HG03378 (cell line): ENCODE measurements around the gene RIC3.

Source experiments
- ATAC-seq: cut with Tn5 transposase; IDR thresholded peaks from one replicate; pipeline ENCODE4 v1.9.1; 2021; ENCODE audit warnings: mild to moderate bottlenecking, moderate library complexity; ENCODE audit not compliant: unreplicated experiment

RIC3 gene

GRCh38 chr11:8090756-8091155 is 78.1 kb downstream of the RIC3 start:
- no peak for ATAC-seq

DNA sequence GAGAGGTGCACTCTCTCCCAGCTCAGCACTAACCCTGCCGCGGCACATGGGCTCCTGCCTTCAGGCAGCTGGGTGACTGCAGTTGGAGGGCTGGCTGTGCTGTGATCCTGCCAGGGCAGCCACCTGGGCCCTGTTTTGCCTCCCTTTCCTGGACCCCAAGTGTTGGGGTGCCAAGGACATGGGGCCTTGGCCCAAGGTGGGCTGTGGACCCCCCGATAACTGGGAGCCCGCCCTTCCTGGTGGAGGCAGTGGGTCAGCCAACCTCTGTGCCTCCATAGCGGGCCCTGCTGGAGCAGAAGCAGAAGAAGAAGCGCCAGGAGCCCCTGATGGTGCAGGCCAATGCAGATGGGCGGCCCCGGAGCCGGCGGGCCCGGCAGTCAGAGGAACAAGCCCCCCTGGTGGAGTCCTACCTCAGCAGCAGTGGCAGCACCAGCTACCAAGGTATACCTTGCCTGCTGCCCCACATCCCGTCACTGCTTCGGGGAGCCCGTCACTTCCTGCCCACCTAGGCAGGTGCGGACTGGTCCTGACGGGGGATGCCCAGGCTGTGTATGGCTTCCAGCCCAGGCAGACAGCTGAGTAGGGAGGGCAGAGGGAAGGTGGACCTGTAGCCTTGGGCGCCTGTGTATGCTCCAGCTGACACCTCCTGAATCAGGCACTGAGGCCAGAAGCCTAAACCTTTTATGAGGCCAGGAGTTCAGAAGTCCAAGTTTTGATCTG is 78.9 kb downstream of the RIC3 start:
- ATAC-seq: no peak

DNA sequence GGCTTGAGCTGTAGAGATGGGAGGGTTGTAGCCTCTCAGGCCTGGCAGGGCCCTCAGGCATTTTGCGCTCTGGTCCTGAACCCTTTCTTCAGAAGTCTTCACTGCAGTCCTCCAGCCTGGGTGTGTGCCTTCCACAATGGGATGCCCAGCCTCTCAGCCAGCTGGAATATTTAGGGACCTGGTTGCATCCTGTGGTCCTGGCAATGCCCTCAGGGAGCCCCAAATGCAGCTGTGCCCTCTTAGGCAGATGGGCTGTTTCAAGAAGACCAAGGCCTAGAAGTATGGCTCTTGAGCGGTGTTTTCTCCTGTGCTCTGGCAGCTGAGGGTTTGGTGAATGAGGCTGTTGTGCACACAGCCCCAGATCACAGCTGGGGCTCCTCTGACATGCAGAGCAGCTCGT is 81.1 kb downstream of the RIC3 start:
- no peak for ATAC-seq

DNA sequence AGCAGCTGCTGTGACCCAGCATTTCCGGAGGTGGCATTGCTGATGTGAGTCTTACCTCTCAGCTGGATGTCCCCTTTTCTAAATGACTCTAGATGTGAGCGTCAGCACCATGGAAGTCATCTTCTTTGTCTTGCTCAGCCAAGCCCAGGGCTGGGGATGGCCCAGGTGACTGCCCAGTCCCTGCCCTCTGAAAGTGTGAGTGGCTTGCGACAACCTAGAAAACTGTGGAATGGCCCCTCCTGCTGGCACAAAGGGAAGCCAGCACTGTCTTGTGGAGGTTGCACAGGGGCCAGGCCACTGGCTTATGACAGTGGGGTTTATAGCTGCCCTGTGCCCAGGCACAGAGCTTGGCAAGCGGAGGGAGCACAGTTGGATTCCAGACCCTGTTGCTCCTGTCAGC is 81.6 kb downstream of the RIC3 start:
- no peak for ATAC-seq

DNA sequence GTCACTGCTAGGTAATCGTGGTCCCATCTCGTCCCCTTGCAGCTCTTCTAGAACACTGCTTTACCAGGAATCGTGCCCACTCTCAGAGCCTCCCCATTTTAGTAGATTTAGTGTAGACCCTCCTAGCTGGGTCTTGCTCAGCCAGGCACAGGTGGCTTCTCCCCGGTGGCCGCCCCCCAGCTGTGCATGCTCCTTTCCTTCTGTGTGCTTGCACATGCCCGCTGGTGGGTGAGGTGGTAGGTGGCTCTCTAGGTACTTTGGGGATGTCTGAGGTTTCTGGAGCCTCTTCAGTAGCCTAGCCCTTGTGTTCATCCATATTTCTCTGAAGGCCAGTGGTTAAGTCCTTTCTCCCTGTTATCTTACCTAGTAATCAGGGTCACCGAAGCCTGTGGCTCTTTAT is 82.3 kb downstream of the RIC3 start:
- ATAC-seq: no peak

GRCh38 chr11:8086001-8086479 is 82.8 kb downstream of the RIC3 start:
- ATAC-seq: no peak

- no peak for ATAC-seq
These were observed 83.7 kb downstream of the RIC3 start for GRCh38 chr11:8085011-8085645.

- ATAC-seq: no peak
These were observed 84.5 kb downstream of the RIC3 start for GRCh38 chr11:8084352-8084751.

DNA sequence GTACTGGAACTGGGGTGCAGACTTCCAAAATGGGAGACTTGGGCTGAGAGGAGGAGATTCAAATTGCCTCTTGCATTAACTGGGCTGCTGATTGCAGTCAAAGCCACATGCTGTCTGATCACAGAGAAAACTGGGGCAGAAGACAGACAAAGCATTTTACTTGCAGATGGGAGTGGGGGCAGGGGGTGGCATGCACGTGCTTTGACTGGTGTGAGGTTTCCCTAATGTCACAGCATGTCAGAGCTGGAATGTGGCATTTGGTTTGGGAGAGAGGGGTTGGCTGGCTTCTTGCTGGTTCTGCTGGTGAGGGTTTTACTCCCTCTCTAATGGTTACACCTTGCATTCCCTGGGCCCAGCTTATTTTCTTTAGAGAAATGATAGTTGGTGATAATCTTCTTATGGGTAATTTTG is 84.9 kb downstream of the RIC3 start:
- ATAC-seq: no peak

- no peak for ATAC-seq
These were observed 85.8 kb downstream of the RIC3 start for GRCh38 chr11:8083088-8083395.

DNA sequence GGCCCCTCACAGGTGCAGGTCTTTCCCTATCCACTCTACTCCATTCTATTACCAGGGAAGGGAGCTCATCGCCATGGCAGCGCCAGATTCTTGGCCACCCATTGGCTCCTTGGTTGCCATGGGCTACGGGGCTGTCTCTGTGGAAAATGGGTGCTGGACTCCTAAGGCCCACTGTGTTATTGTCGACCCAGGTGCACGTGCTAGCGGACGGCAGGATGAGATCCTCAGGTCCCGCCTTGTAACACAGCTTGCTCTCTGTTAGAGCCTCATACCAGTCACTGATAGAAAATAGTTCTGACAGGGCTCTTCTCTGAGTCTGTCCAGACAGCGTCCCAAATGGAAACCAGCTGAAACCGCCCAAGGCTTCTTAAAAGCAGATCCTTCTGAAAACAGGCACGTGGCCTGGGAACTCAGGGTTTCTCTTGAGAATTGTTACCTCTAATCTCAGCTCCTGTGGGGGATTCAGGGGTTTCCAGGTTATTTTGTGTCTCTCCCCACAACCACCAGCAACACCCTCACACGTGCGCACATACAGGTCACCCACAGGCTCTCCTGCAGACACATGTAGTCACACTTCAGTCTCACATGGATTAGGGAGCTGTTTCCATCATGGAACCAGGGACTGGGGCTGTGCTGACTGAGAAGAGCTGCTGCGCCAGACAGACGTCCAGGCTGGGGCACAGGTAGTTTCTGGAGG is 86.3 kb downstream of the RIC3 start:
- no peak for ATAC-seq

- no peak for ATAC-seq
These were observed 87.1 kb downstream of the RIC3 start for GRCh38 chr11:8081591-8082250.

DNA sequence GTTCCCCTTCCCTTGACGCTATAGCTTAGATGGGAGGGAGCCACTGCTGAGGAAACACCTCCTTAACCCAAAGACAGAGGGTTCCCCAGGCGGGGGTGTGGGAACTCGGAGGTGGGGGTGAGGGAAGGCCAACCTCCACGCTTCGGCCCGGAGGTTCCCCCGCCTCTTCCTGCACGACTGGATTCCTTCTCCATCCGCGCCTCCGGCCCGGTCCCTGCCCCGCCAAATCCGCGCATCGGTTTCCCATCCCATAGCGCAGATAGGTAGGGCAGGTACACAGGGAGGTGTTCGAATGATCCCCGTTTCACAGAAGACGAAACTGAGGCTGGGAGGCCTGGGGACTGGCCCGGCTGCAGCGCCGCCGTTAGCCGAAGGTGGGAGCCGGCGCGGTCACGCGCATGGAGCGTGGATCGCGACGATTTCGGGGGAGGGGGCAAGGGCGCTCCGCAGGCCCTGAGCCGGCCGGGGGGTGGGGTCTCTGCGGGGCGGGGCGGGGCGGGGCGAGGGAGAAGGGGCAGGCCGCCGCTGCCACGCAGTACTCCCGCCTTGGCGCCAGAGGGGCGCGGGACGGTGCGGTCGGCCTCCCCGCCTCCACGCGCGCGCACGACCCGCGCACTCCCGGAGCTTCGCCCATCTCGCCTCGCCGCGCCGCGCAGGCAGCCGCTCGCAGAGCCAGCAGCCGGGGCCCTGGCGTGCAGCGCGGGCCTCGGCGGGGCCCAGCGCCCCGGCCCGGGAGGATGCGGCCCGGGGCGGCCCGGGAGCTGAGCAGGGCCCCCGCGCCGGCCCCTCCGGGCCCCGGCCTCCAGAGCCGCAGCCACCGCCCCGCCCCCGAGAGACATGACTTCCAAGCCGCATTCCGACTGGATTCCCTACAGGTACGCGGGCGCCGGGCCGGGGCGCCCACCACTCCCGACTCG is 87.9 kb downstream of the RIC3 start, which contains the start of gene TUB:
TSS of gene TUB (plus strand) at position 538 of the 917 bp plus-strand sequence. CDS start at position 838, 300 bp downstream.
- ATAC-seq: no peak

GRCh38 chr11:8080069-8080670 is 88.7 kb downstream of the RIC3 start:
- ATAC-seq: no peak

- no peak for ATAC-seq
These were observed 89.6 kb downstream of the RIC3 start for GRCh38 chr11:8079111-8079675.

DNA sequence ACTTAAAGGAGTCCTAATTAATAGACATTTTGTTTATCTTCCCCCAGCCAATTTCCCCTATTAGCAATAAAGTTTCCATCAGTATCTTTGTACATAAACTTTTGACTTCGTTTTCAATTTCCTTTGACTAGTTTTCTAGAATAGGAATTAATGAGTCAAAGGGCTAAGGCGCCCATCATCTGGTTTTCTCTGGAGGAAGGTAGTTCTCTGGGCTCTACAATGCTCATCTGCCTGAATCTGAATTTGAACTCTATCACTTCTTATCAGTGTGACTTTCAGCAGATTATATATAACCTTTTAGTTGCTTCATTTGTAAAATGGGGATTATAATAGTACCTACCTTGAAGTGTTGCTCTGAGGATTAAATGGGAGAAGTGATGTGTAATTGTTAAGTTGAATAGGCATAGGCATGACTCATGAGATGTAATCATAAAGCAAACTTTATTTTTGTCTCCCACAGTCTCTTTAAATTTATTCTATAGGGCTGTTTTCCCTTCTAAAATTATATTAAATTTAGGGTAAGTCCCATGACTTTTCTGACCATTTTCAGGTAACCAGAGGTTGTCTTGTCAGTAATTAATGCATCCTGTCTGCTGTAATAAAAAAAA is 93.6 kb downstream of the RIC3 start:
- no peak for ATAC-seq

DNA sequence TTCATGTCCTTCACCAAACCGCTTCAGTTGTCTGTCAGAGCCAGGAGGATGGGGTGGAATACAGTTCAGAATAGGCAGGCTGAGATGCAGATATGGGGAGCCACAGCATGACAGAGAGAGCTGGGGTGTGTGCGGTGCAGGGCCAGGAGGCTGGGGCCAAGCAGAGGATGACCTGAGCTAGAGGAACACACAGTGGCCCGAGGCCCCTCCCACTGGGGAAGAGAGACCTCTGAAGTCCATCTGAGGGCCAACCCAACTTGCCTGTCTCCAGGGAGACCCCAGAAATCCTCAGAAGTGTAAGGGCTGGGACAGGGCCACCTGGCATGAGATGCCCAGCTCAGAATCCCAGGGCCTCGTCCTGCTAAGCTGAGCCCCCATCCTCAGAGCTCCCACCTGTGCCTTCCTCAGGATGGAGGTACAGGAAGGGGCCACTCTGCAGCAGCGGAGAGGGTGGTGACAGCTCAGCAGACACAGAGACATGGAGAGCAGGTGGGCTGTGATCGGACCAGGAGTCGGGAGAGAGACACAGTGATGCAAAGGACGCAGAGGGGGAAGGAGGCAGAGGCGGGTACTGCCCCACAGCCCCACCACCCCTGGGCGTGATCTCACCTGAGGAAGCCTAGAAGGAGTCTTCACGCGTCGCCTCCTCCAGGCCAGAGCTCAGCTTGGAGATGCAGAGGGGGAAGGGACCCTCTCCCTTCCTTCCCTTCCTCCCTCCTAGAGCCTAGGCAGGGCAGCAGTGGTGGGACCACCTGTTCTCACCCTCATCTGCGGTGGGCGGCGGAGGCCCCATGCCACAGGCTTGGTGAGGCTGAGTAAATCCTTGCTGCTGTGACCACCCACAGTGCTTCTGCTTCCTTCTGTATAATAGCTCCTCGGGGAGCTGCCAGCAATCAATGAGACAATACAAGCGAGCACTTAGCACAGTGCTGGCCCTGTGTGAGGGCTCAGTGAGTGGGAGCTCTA is 96.9 kb downstream of the RIC3 start:
- no peak for ATAC-seq

GRCh38 chr11:8070417-8071115 is 98.3 kb downstream of the RIC3 start:
- ATAC-seq: no peak
